GM12878 (cell line): ENCODE measurements around the gene S100A7. TPM values are rescaled to one million over a fixed set of nuclear protein-coding genes. Genes with fewer than 3 reads are reported as not detected.

Source experiments
- ATAC-seq: fragments of 200-7000 bp; cut with Tn5 transposase; 3 replicates; pipeline ENCODE4 v1.9.1; 2020; ENCODE audit warnings: mild to moderate bottlenecking, moderate library complexity
- BruUV-seq: library from RNA; stranded (reverse); fragments of 400-500 nt; replicated peaks from 2 replicates; lab custom pipeline; 2021; lab: Mats Ljungman, UMichigan
- CTCF ChIA-PET: fragments of 300-600 bp; sonication (Branson Sonifier 250); formaldehyde crosslinking; extraction: SDS; loops from one replicate; lab custom pipeline; 2021; ENCODE audit warnings: inconsistent platforms; lab: Yijun Ruan, JAX
- POLR2A ChIA-PET: fragments of 350-600 bp; formaldehyde crosslinking; extraction: SDS; loops from one replicate; lab custom pipeline; 2021; ENCODE audit warnings: inconsistent platforms; lab: Charles Lee
- RAD21 ChIA-PET: fragments of 300-600 bp; sonication (Branson Sonifier 250); formaldehyde crosslinking; loops from one replicate; lab custom pipeline; 2023; ENCODE audit warnings: antibody characterized with exemption; ENCODE audit not compliant: unreplicated experiment; lab: Charles Lee
- SMC1A ChIA-PET: fragments of 300-600 bp; sonication (Branson Sonifier 250); formaldehyde crosslinking; loops from one replicate; lab custom pipeline; 2023; ENCODE audit not compliant: unreplicated experiment, uncharacterized antibody; lab: Charles Lee
- DNase-seq: peaks from one replicate; pipeline ENCODE4 v3.0.0-alpha.2; 2011; ENCODE audit warnings: low read depth, low spot score
- FAIRE-seq: peaks from 3 replicates; lab custom pipeline; 2011; peaks lifted over from hg19 to GRCh38; lab: Jason Lieb, UNC
- H2AFZ ChIP-seq: 2 replicates; pipeline ENCODE4 v1.6.0; 2011; ENCODE audit warnings: low read depth, low read length, control low read depth; ENCODE audit not compliant: control insufficient read depth
- H3K27ac ChIP-seq: 2 replicates; pipeline ENCODE4 v1.5.1; 2011; ENCODE audit warnings: control low read depth; ENCODE audit not compliant: control insufficient read depth, insufficient read depth
- H3K27me3 ChIP-seq, 2 experiments: replicated peaks in 1 of 2; 2 replicates each; pipeline versions ENCODE4 v1.6.0 to v1.6.1; 2011; ENCODE audit warnings: low read length in 1 of 2; ENCODE audit not compliant: control insufficient read depth in 2 of 2, insufficient read depth in 2 of 2
- H3K36me3 ChIP-seq, 2 experiments: 2 replicates each; pipeline ENCODE4 v1.5.1; 2011; ENCODE audit warnings: low read length in 1 of 2; ENCODE audit not compliant: control insufficient read depth in 2 of 2, insufficient read depth in 2 of 2
- H3K4me1 ChIP-seq: 2 replicates; pipeline ENCODE4 v1.6.1; 2011; ENCODE audit warnings: mild to moderate bottlenecking, low read length, moderate library complexity, mixed read lengths; ENCODE audit not compliant: control insufficient read depth, insufficient read depth
- H3K4me2 ChIP-seq: 2 replicates; pipeline ENCODE4 v1.6.0; 2011; ENCODE audit warnings: control low read depth; ENCODE audit not compliant: control insufficient read depth, insufficient read depth
- H3K4me3 ChIP-seq: fragments of 200-600 bp; sonication (generic); 2 replicates; pipeline ENCODE4 v1.5.1; 2016
- H3K79me2 ChIP-seq: 2 replicates; pipeline ENCODE4 v1.6.0; 2011; ENCODE audit warnings: low read length; ENCODE audit not compliant: control insufficient read depth, insufficient read depth
- H3K9ac ChIP-seq: 2 replicates; pipeline ENCODE4 v1.8.0; 2011; ENCODE audit warnings: low read length, control low read depth, mixed read lengths; ENCODE audit not compliant: control insufficient read depth, insufficient read depth
- H3K9me3 ChIP-seq: replicated peaks from 3 replicates; pipeline ENCODE4 v1.5.1; 2011; ENCODE audit warnings: mild to moderate bottlenecking, low read length; ENCODE audit not compliant: control insufficient read depth, insufficient read depth
- H4K20me1 ChIP-seq: 2 replicates; pipeline ENCODE4 v1.6.0; 2011; ENCODE audit not compliant: control insufficient read depth, insufficient read depth
- ATF3 ChIP-seq: IDR thresholded peaks from 2 replicates; pipeline ENCODE4 v1.6.1; 2011; ENCODE audit warnings: low read depth, mild to moderate bottlenecking, low read length, moderate library complexity, borderline replicate concordance; ENCODE audit errors: extremely low read depth
- CHD4 ChIP-seq: fragments of 200-600 bp; sonication (generic); IDR thresholded peaks from 2 replicates; pipeline ENCODE4 v1.6.1; 2016; ENCODE audit warnings: mild to moderate bottlenecking
- CREB1 ChIP-seq: IDR thresholded peaks from 2 replicates; pipeline ENCODE4 v1.6.1; 2012; ENCODE audit warnings: low read depth, mild to moderate bottlenecking, inconsistent platforms
- E2F4 ChIP-seq: IDR thresholded peaks from 2 replicates; pipeline ENCODE4 v1.6.1; 2012; ENCODE audit warnings: low read depth, low read length, improper control_type of control experiment
- EED ChIP-seq: sonication (generic); IDR thresholded peaks from 2 replicates; pipeline ENCODE4 v1.6.1; 2016; ENCODE audit warnings: antibody characterized with exemption, low read depth
- FOS ChIP-seq: IDR thresholded peaks from 3 replicates; pipeline ENCODE4 v1.6.1; 2011; ENCODE audit warnings: borderline replicate concordance; ENCODE audit not compliant: insufficient read length; ENCODE audit errors: extremely low read depth
- GATAD2B ChIP-seq: fragments of 450-650 bp; conservative IDR thresholded peaks from 2 replicates; pipeline ENCODE4 v1.6.1; 2017; ENCODE audit warnings: low read depth, mild to moderate bottlenecking, moderate library complexity
- JUNB ChIP-seq: IDR thresholded peaks from 2 replicates; pipeline ENCODE4 v1.6.1; 2016; ENCODE audit warnings: antibody characterized with exemption, mild to moderate bottlenecking
- MAX ChIP-seq: IDR thresholded peaks from 2 replicates; pipeline ENCODE4 v1.6.1; 2012; ENCODE audit warnings: low read depth, low read length, improper control_type of control experiment
- NFIC ChIP-seq: IDR thresholded peaks from 2 replicates; pipeline ENCODE4 v1.6.1; 2012; ENCODE audit warnings: low read depth, mild to moderate bottlenecking, inconsistent platforms, low read length, moderate library complexity
- PML ChIP-seq: IDR thresholded peaks from 2 replicates; pipeline ENCODE4 v1.6.1; 2012; ENCODE audit warnings: low read length, inconsistent platforms
- POLR2AphosphoS2 ChIP-seq: IDR thresholded peaks from 2 replicates; pipeline ENCODE4 v1.6.1; 2011; ENCODE audit warnings: low read depth, mild to moderate bottlenecking, low read length, improper control_type of control experiment, moderate library complexity
- RELA ChIP-seq: fragments of 450-650 bp; IDR thresholded peaks from 2 replicates; pipeline ENCODE4 v1.8.0; 2014; ENCODE audit warnings: borderline replicate concordance; ENCODE audit not compliant: partially characterized antibody
- REST ChIP-seq: IDR thresholded peaks from 2 replicates; pipeline ENCODE4 v1.6.1; 2012; ENCODE audit warnings: mild to moderate bottlenecking, low read depth, low read length
- SIX5 ChIP-seq: IDR thresholded peaks from 2 replicates; pipeline ENCODE4 v1.6.1; 2011; ENCODE audit warnings: mild to moderate bottlenecking, low read depth, low read length, moderate library complexity; ENCODE audit not compliant: severe bottlenecking
- WGBS: methylation state at CpG from one replicate; pipeline ENCODE4 v1.1.6; 2016; ENCODE audit warnings: low lambda C conversion rate; ENCODE audit not compliant: insufficient replicate concordance, insufficient coverage; ENCODE audit errors: missing lambda C conversion rate; 5-methylcytosine and 5-hydroxymethylcytosine counted together
- in situ Hi-C: fragments of 300-500 bp; cut with MboI; formaldehyde crosslinking; loops from 9 replicates; pipeline ENCODE4 v1.14.3; 2018; ENCODE audit warnings: mixed read lengths
- intact Hi-C: fragments of 100-400 bp; cut with micrococcal nuclease; formaldehyde crosslinking; loops from one replicate; pipeline ENCODE4 v1.14.2; 2022; ENCODE audit not compliant: unreplicated experiment
- polyA plus RNA-seq, 11 experiments: library from polyadenylated mRNA; depleted of rRNA in 4 of 11; unstranded in 6 of 11; stranded (reverse) in 5 of 11; fragments of >200 nt; fragmentation: Nextera tagmentation in 4 of 11; fragmentation: Illumina TruSeq in 1 of 11; extraction: Ambion mirVana in 4 of 11; extraction: Trizol in 1 of 11; gene quantifications; 1 replicate in 1 of 11; 2 replicates in 10 of 11; pipeline versions ENCODE4 v1.2.1 to v1.2.3, GENCODE V29; 2011 to 2016; ENCODE audit warnings: inconsistent platforms in 2 of 11, missing spikeins in 2 of 11, low read depth in 1 of 11
- total RNA-seq, 4 experiments: library from RNA; depleted of rRNA in 3 of 4; stranded (reverse); fragments of >200 nt in 3 of 4; fragmentation: Illumina TruSeq in 1 of 4; extraction: Trizol in 1 of 4; gene quantifications; 2 replicates each; pipeline versions ENCODE4 v1.2.1 to v1.2.3, GENCODE V29; 2013 to 2021

The S100A7 gene
- total and polyA plus RNA-seq, 10 of the 15 experiments (the other 5 are each of a cell fraction or from before 2014, with no cell fraction given), result not detected

DNA sequence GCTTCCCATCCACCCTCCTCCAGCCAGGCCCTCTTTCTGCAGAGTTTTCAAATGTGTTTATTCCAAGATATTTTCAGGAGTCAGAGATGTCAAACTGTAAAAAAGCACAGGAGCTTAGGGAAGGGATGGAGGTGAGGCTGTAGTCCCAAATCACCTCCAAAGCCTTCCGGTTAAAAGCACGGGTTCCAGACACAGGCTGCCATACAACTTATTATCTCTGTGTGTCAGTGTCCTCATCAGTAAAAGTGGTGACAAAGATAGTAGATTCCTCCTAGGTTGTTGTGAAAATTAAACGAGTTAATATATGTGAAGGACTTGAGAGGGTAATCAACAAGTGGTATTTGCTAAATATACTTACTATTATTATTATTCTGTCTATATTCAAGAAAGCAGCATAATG lies 29.0 kb downstream of the S100A7 start:
- no peaks in the 10 kb centered on the region for H3K4me1 ChIP-seq
- no peak overlapping the region for H3K4me3 ChIP-seq
- H3K9ac ChIP-seq, result no peak overlapping the region
- ChIA-PET POLR2A (no interaction called here), CTCF (no interaction called here), SMC1A (no interaction called here), RAD21 (no interaction called here)
- intact Hi-C loops, result no loop called here
- no peaks in the 10 kb centered on the region for H4K20me1 ChIP-seq
- FAIRE-seq (no peak), DNase-seq (no peak), ATAC-seq (no peak)
- H3K36me3 ChIP-seq, result no peaks in the 10 kb centered on the region
- H3K27ac ChIP-seq, result no peak overlapping the region
- H3K27me3 ChIP-seq, result no peaks in the 10 kb centered on the region; a peak in 2 of 4 replicates
- H3K79me2 ChIP-seq, result no peaks in the 10 kb centered on the region
- no peak for TF ChIP-seq GATAD2B
- no peak for TF ChIP-seq SIX5
- no peak for TF ChIP-seq ATF3
- no peak for TF ChIP-seq MAX
- no peak for TF ChIP-seq FOS
- TF ChIP-seq CHD4, result no peak
- TF ChIP-seq JUNB, result no peak
- no peak for TF ChIP-seq PML
- H3K9me3 ChIP-seq, result no peaks in the 10 kb centered on the region
- in situ Hi-C loops, result no loop called here
- no TSS peak for BruUV-seq
- H2AFZ ChIP-seq, result no peak overlapping the region
- no peak overlapping the region for H3K4me2 ChIP-seq
- 25% methylated on average over 3 of the region's 3 CpGs for WGBS

- RAD21 ChIA-PET, result no interaction called here
- ATAC-seq (no peak), DNase-seq (no peak), FAIRE-seq (no peak)
- no peaks in the 10 kb centered on the region for H3K36me3 ChIP-seq
- H3K79me2 ChIP-seq, result no peaks in the 10 kb centered on the region
- no TSS peak for BruUV-seq
- intact Hi-C loops, result no loop called here
- no peaks in the 10 kb centered on the region; a peak in 2 of 4 replicates for H3K27me3 ChIP-seq
- H3K27ac ChIP-seq, result no peak overlapping the region
- H3K4me2 ChIP-seq, result no peak overlapping the region
- no peak overlapping the region for H2AFZ ChIP-seq
- no peaks in the 10 kb centered on the region for H3K9me3 ChIP-seq
- H3K4me1 ChIP-seq, result no peaks in the 10 kb centered on the region
- no peak overlapping the region for H3K9ac ChIP-seq
- 32% methylated on average over 17 of the region's 17 CpGs for WGBS
- POLR2A ChIA-PET, result no interaction called here
- SMC1A ChIA-PET, result no interaction called here
- H3K4me3 ChIP-seq, result no peak overlapping the region
- CTCF ChIA-PET, result no interaction called here
- H4K20me1 ChIP-seq, result no peaks in the 10 kb centered on the region
- in situ Hi-C loops, result no loop called here
- TF ChIP-seq EED (no peak), REST (no peak), POLR2AphosphoS2 (no peak), CREB1 (no peak), NFIC (no peak), E2F4 (no peak), RELA (no peak)
These were observed 29.4 kb downstream of the S100A7 start for GRCh38 chr1:153431002-153431401.
